Measurements from ENCODE around the gene OR4D1. TPM values are rescaled to one million over a fixed set of nuclear protein-coding genes. Genes with fewer than 3 reads are reported as not detected.
"Not testable (repeated sequence)": the region's sequence is repeated elsewhere in the genome, so short reads cannot be mapped to it uniquely, and the experiment has no call there.

OR4D1 gene
- total RNA-seq, 1 donor from 2014 or later, result 0.26 TPM

GRCh38 chr17:58121925-58122324 lies 26.3 kb upstream of the OR4D1 start:
- Mint-ChIP-seq H3K9me3 (no peaks in the 10 kb centered on the region), H3K36me3 (ENCODE audit: low read depth) (no peaks in the 10 kb centered on the region), H3K4me3 (no peak overlapping the region), H3K27ac (no peak overlapping the region), H3K27me3 (ENCODE audit: insufficient read depth) (peaks cover 13% of the 10 kb centered on the region), H3K4me1 (ENCODE audit: low read depth) (no peaks in the 10 kb centered on the region)
- peak; percentile 29 for DNase-seq (ENCODE audit: low spot score)
- intact Hi-C loops (cut with micrococcal nuclease), result loop anchor here (1.0 kb wide), 1 partner anchor 50 kb away; no protein-coding TSS in a partner anchor

- Mint-ChIP-seq H3K36me3 (ENCODE audit: low read depth) (no peaks in the 10 kb centered on the region), H3K27me3 (ENCODE audit: insufficient read depth) (peaks cover 19% of the 10 kb centered on the region), H3K9me3 (no peaks in the 10 kb centered on the region), H3K4me1 (ENCODE audit: low read depth) (no peaks in the 10 kb centered on the region), H3K4me3 (no peak overlapping the region), H3K27ac (no peak overlapping the region)
- no peak for DNase-seq (ENCODE audit: low spot score)
- intact Hi-C loops (cut with micrococcal nuclease), result no loop called here
Observed at GRCh38 chr17:58127846-58128245, 20.3 kb upstream of the OR4D1 start.

GRCh38 chr17:58132697-58133096 lies 15.5 kb upstream of the OR4D1 start:
- H3K9me3 Mint-ChIP-seq; H3K4me1 Mint-ChIP-seq (ENCODE audit: low read depth); H3K4me3 Mint-ChIP-seq; DNase-seq (ENCODE audit: low spot score); H3K27ac Mint-ChIP-seq; H3K36me3 Mint-ChIP-seq (ENCODE audit: low read depth); intact Hi-C loops (cut with micrococcal nuclease): not testable (repeated sequence)
- peaks cover 34% of the 10 kb centered on the region for H3K27me3 Mint-ChIP-seq (ENCODE audit: insufficient read depth)

- no peaks in the 10 kb centered on the region for H3K36me3 Mint-ChIP-seq (ENCODE audit: low read depth)
- H3K27ac Mint-ChIP-seq, result no peak overlapping the region
- no peaks in the 10 kb centered on the region for H3K4me1 Mint-ChIP-seq (ENCODE audit: low read depth)
- H3K4me3 Mint-ChIP-seq, result no peak overlapping the region
- DNase-seq (ENCODE audit: low spot score), result no peak
- H3K9me3 Mint-ChIP-seq, result peaks cover 6% of the 10 kb centered on the region
- intact Hi-C loops (cut with micrococcal nuclease), result no loop called here
- H3K27me3 Mint-ChIP-seq (ENCODE audit: insufficient read depth), result peaks cover 36% of the 10 kb centered on the region
Observed at GRCh38 chr17:58136669-58137279, 11.4 kb upstream of the OR4D1 start.

- Mint-ChIP-seq H3K27me3 (ENCODE audit: insufficient read depth) (peaks cover 35% of the 10 kb centered on the region), H3K9me3 (peaks cover 26% of the 10 kb centered on the region), H3K4me3 (no peak overlapping the region), H3K4me1 (ENCODE audit: low read depth) (no peaks in the 10 kb centered on the region), H3K27ac (no peak overlapping the region), H3K36me3 (ENCODE audit: low read depth) (peaks cover 2% of the 10 kb centered on the region)
- DNase-seq (ENCODE audit: low spot score), result no peak
- intact Hi-C loops (cut with micrococcal nuclease), result no loop called here
Observed at GRCh38 chr17:58141505-58141904, 6.7 kb upstream of the OR4D1 start.

GRCh38 chr17:58143335-58143734 lies 4.8 kb upstream of the OR4D1 start:
- Mint-ChIP-seq H3K9me3 (peaks cover 27% of the 10 kb centered on the region), H3K27me3 (ENCODE audit: insufficient read depth) (peaks cover 27% of the 10 kb centered on the region)
- H3K36me3 Mint-ChIP-seq (ENCODE audit: low read depth); intact Hi-C loops (cut with micrococcal nuclease); H3K4me1 Mint-ChIP-seq (ENCODE audit: low read depth); H3K27ac Mint-ChIP-seq; H3K4me3 Mint-ChIP-seq; DNase-seq (ENCODE audit: low spot score): not testable (repeated sequence)

- Mint-ChIP-seq H3K27ac (no peak overlapping the region), H3K27me3 (ENCODE audit: insufficient read depth) (peaks cover 31% of the 10 kb centered on the region), H3K9me3 (peaks cover 27% of the 10 kb centered on the region), H3K36me3 (ENCODE audit: low read depth) (peaks cover 2% of the 10 kb centered on the region), H3K4me3 (no peak overlapping the region), H3K4me1 (ENCODE audit: low read depth) (no peaks in the 10 kb centered on the region)
- no peak for DNase-seq (ENCODE audit: low spot score)
- intact Hi-C loops (cut with micrococcal nuclease), result no loop called here
Observed at GRCh38 chr17:58144801-58145200, 3.4 kb upstream of the OR4D1 start.

- H3K4me1 Mint-ChIP-seq (ENCODE audit: low read depth), result peaks cover 20% of the 10 kb centered on the region
- intact Hi-C loops (cut with micrococcal nuclease), result no loop called here
- DNase-seq (ENCODE audit: low spot score), result no peak
- peaks cover 2% of the 10 kb centered on the region for H3K36me3 Mint-ChIP-seq (ENCODE audit: low read depth)
- peaks cover 27% of the 10 kb centered on the region for H3K9me3 Mint-ChIP-seq
- H3K4me3 Mint-ChIP-seq, result no peak overlapping the region
- H3K27ac Mint-ChIP-seq, result no peak overlapping the region
- H3K27me3 Mint-ChIP-seq (ENCODE audit: insufficient read depth), result peaks cover 33% of the 10 kb centered on the region
Observed at GRCh38 chr17:58148609-58149008, 425 bp downstream of the OR4D1 start.

GRCh38 chr17:58150394-58150793 lies 2.2 kb downstream of the OR4D1 start:
- peaks cover 24% of the 10 kb centered on the region for H3K27me3 Mint-ChIP-seq (ENCODE audit: insufficient read depth)
- H3K9me3 Mint-ChIP-seq, result peaks cover 12% of the 10 kb centered on the region
- H3K36me3 Mint-ChIP-seq (ENCODE audit: low read depth), result peaks cover 2% of the 10 kb centered on the region
- no peak for DNase-seq (ENCODE audit: low spot score)
- H3K27ac Mint-ChIP-seq, result no peak overlapping the region
- intact Hi-C loops (cut with micrococcal nuclease), result no loop called here
- H3K4me3 Mint-ChIP-seq, result no peak overlapping the region
- peaks cover 34% of the 10 kb centered on the region for H3K4me1 Mint-ChIP-seq (ENCODE audit: low read depth)

GRCh38 chr17:58153046-58153445 lies 4.9 kb downstream of the OR4D1 start:
- Mint-ChIP-seq H3K4me1 (ENCODE audit: low read depth) (peaks cover 54% of the 10 kb centered on the region), H3K36me3 (ENCODE audit: low read depth) (no peaks in the 10 kb centered on the region), H3K9me3 (no peaks in the 10 kb centered on the region), H3K27me3 (ENCODE audit: insufficient read depth) (peaks cover 21% of the 10 kb centered on the region), H3K27ac (peak overlapping the region; percentile 65), H3K4me3 (peak overlapping the region; percentile 19)
- peak; percentile 65 for DNase-seq (ENCODE audit: low spot score)
- intact Hi-C loops (cut with micrococcal nuclease), result loop anchor here (1.0 kb wide), 1 partner anchor 191 kb away; no protein-coding TSS in a partner anchor

- Mint-ChIP-seq H3K27me3 (ENCODE audit: insufficient read depth) (peaks cover 16% of the 10 kb centered on the region), H3K9me3 (no peaks in the 10 kb centered on the region), H3K36me3 (ENCODE audit: low read depth) (no peaks in the 10 kb centered on the region), H3K4me1 (ENCODE audit: low read depth) (peaks cover 54% of the 10 kb centered on the region), H3K27ac (peak overlapping the region; percentile 57), H3K4me3 (no peak overlapping the region)
- DNase-seq (ENCODE audit: low spot score), result no peak
- intact Hi-C loops (cut with micrococcal nuclease), result loop anchor here (1.0 kb wide), 1 partner anchor 191 kb away; no protein-coding TSS in a partner anchor
Observed at GRCh38 chr17:58153671-58154070, 5.5 kb downstream of the OR4D1 start.

GRCh38 chr17:58156839-58157803 lies 8.9 kb downstream of the OR4D1 start:
- peaks cover 15% of the 10 kb centered on the region for H3K27me3 Mint-ChIP-seq (ENCODE audit: insufficient read depth)
- H3K27ac Mint-ChIP-seq, result peak overlapping the region; percentile 79
- peaks cover 49% of the 10 kb centered on the region for H3K4me1 Mint-ChIP-seq (ENCODE audit: low read depth)
- no peaks in the 10 kb centered on the region for H3K36me3 Mint-ChIP-seq (ENCODE audit: low read depth)
- peak; percentile 43 for DNase-seq (ENCODE audit: low spot score)
- intact Hi-C loops (cut with micrococcal nuclease), result loop anchor here (5.0 kb wide), 1 partner anchor 150 kb away; the partner anchor contains the start of gene SRSF1
- peak overlapping the region; percentile 83 for H3K4me3 Mint-ChIP-seq
- no peaks in the 10 kb centered on the region for H3K9me3 Mint-ChIP-seq

GRCh38 chr17:58158181-58158580 lies 10.0 kb downstream of the OR4D1 start:
- no peak overlapping the region for H3K27ac Mint-ChIP-seq
- no peaks in the 10 kb centered on the region for H3K9me3 Mint-ChIP-seq
- H3K27me3 Mint-ChIP-seq (ENCODE audit: insufficient read depth), result peaks cover 20% of the 10 kb centered on the region
- H3K4me3 Mint-ChIP-seq, result no peak overlapping the region
- intact Hi-C loops (cut with micrococcal nuclease), result loop anchor here (5.0 kb wide), 1 partner anchor 151 kb away; the partner anchor contains the start of gene SRSF1
- peaks cover 38% of the 10 kb centered on the region for H3K4me1 Mint-ChIP-seq (ENCODE audit: low read depth)
- H3K36me3 Mint-ChIP-seq (ENCODE audit: low read depth), result no peaks in the 10 kb centered on the region
- DNase-seq (ENCODE audit: low spot score), result no peak
